Kidney epithelial cell (primary cell): Measurements from ENCODE around the gene TTC5. TPM values are rescaled to one million over a fixed set of nuclear protein-coding genes. Genes with fewer than 3 reads are reported as not detected.
"Not testable (repeated sequence)": the region's sequence is repeated elsewhere in the genome, so short reads cannot be mapped to it uniquely, and the experiment has no call there.

Experiments
- DNase-seq: peaks from one replicate; pipeline ENCODE4 v3.0.0-alpha.2; 2010; ENCODE audit warnings: low read depth
- H3K27me3 ChIP-seq: 2 replicates; pipeline ENCODE4 v1.6.0; 2011; ENCODE audit warnings: low read length; ENCODE audit not compliant: control insufficient read depth, insufficient read depth
- H3K36me3 ChIP-seq: 2 replicates; pipeline ENCODE4 v1.5.1; 2011; ENCODE audit warnings: low read length; ENCODE audit not compliant: control insufficient read depth, insufficient read depth
- H3K4me3 ChIP-seq: 2 replicates; pipeline ENCODE4 v1.5.1; 2011; ENCODE audit warnings: low read depth, mild to moderate bottlenecking, control low read depth, low read length
- CTCF ChIP-seq: IDR thresholded peaks from 2 replicates; pipeline ENCODE4 v1.5.1; 2011; ENCODE audit warnings: mild to moderate bottlenecking, moderate library complexity, low read length, control low read depth, inconsistent platforms; ENCODE audit not compliant: insufficient read depth, poor library complexity, severe bottlenecking
- total RNA-seq: library from RNA; depleted of rRNA; stranded (reverse); fragments of >200 nt; gene quantifications from 2 replicates; pipeline ENCODE4 v1.2.3, GENCODE V29; 2015

The TTC5 gene
- total RNA-seq, 1 donor from 2014 or later, result 10.9 TPM

- peaks cover 2% of the 10 kb centered on the region for H3K36me3 ChIP-seq
- H3K4me3 ChIP-seq, result no peak overlapping the region
- TF ChIP-seq CTCF, result no peak
- DNase-seq, result no peak
- H3K27me3 ChIP-seq, result no peaks in the 10 kb centered on the region
Measured at GRCh38 chr14:20295067-20295466, 10.7 kb downstream of the TTC5 start.

GRCh38 chr14:20294636-20295035 is 11.1 kb downstream of the TTC5 start:
- no peak overlapping the region for H3K4me3 ChIP-seq
- H3K36me3 ChIP-seq, result peaks cover 2% of the 10 kb centered on the region
- no peak for DNase-seq
- TF ChIP-seq CTCF, result no peak
- no peaks in the 10 kb centered on the region for H3K27me3 ChIP-seq

GRCh38 chr14:20281998-20282397 is 23.8 kb downstream of the TTC5 start:
- not testable (repeated sequence) for H3K27me3 ChIP-seq, DNase-seq, H3K36me3 ChIP-seq, H3K4me3 ChIP-seq

- not testable (repeated sequence) for H3K36me3 ChIP-seq, H3K27me3 ChIP-seq, DNase-seq, H3K4me3 ChIP-seq
Measured at GRCh38 chr14:20280265-20280664, 25.5 kb downstream of the TTC5 start.

GRCh38 chr14:20278414-20278813 is 27.3 kb downstream of the TTC5 start:
- Histone ChIP-seq H3K36me3 (no peaks in the 10 kb centered on the region), H3K27me3 (no peaks in the 10 kb centered on the region), H3K4me3 (no peak overlapping the region)
- DNase-seq, result no peak
- no peak for TF ChIP-seq CTCF

GRCh38 chr14:20277409-20277808 is 28.3 kb downstream of the TTC5 start:
- DNase-seq, result no peak

More at GRCh38 chr14:20277409-20277808, 28.3 kb downstream of the TTC5 start:
- Histone ChIP-seq H3K4me3 (no peak overlapping the region), H3K36me3 (no peaks in the 10 kb centered on the region), H3K27me3 (no peaks in the 10 kb centered on the region)
- no peak for TF ChIP-seq CTCF
